HFF-Myc (cell line): ENCODE data around the gene MALT1.

Source experiments
- DNase-seq: peaks from one replicate; pipeline ENCODE4 v3.0.0-alpha.2; 2011; ENCODE audit warnings: low read depth; ENCODE audit errors: extremely low read depth
- H3K4me3 ChIP-seq: replicated peaks from 2 replicates; pipeline ENCODE4 v1.5.1; 2011; ENCODE audit warnings: low read depth, mild to moderate bottlenecking, control low read depth, low read length
- CTCF ChIP-seq: IDR thresholded peaks from 2 replicates; pipeline ENCODE4 v1.5.1; 2012; ENCODE audit warnings: mild to moderate bottlenecking, low read depth, low read length, control low read depth; ENCODE audit errors: missing control alignments

MALT1 gene

DNA sequence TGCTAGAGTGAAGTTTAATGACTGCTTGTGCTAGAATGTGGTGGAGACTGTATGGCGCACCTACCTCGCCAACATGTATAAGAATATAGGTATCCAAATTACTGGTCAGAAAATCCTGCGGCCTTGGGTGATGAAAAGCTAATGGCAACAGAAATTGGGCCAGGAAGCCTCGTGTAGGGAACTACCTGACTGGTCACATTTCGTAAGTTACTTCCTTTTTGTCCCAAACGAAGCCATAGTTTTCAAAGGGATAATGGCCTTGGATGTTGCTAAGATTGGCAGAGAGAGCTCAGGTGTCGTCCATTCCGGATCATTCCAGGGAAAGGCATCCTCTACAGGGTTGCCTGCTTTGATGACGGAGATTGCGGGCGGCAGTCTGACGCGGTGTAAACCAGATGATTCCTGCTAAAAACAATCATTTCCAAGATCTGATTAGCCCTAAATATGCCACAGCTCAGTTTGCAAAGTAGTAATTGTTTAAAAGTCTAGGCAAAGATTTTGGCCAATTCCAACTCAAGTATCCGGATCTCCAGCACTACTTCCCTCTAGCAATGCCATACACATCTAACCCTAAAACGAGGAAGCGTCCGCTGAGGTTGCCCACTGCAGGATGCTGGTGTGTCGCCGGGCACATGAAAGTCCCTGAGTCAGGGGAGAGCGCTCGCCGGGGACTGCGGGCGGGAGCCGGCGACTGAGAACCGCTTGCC is 708 bp upstream of the MALT1 start:
- no peak for TF ChIP-seq CTCF
- no peak for DNase-seq
- H3K4me3 ChIP-seq: peak overlapping the region; percentile 78

DNA sequence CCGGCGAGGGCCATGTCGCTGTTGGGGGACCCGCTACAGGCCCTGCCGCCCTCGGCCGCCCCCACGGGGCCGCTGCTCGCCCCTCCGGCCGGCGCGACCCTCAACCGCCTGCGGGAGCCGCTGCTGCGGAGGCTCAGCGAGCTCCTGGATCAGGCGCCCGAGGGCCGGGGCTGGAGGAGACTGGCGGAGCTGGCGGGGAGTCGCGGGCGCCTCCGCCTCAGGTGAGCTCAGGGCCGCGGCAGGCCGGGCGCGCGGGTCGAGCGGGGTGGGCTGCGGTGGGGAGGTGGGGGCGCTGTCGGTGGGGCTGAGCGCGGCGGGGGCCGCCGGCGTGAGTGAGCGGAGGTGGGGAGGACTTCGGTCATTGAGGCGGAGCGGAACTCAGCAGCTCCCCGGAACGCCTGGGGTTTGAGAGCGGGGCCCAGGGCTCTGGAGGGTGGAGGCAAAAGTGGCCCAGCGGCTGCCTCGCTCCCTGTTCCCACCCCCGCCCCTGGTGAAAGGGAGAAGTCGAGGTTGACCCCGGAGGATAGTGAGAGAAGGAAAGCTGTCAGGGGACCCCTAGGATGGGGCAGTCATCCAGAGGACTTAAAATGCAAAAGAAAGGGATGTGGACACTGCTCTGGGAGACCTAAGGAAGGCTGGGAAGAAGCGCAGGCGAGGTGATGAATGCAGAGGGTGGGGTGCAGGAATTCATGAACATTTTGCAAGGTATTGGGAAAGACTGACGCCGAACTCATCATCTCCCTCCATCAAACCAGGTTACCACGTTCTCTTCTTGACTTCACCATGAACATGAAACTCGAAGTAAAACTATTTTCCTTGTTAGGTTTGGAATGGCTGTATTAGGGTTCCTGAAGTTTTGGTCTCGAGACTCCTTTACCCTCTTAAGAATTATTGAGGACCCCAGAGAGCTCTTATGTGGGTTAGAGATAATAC is 633 bp downstream of the MALT1 start:
- no peak for TF ChIP-seq CTCF
- no peak for DNase-seq
- H3K4me3 ChIP-seq: peak overlapping the region; percentile 78

- DNase-seq: no peak
- no peak overlapping the region for H3K4me3 ChIP-seq
- no peak for TF ChIP-seq CTCF
These were observed 2.9 kb downstream of the MALT1 start for GRCh38 chr18:58674159-58674558.

GRCh38 chr18:58674863-58675472 is 3.7 kb downstream of the MALT1 start:
- TF ChIP-seq CTCF: no peak
- no peak for DNase-seq
- no peak overlapping the region for H3K4me3 ChIP-seq

GRCh38 chr18:58676270-58676669 is 5.0 kb downstream of the MALT1 start:
- H3K4me3 ChIP-seq: no peak overlapping the region
- no peak for TF ChIP-seq CTCF
- DNase-seq: no peak

DNA sequence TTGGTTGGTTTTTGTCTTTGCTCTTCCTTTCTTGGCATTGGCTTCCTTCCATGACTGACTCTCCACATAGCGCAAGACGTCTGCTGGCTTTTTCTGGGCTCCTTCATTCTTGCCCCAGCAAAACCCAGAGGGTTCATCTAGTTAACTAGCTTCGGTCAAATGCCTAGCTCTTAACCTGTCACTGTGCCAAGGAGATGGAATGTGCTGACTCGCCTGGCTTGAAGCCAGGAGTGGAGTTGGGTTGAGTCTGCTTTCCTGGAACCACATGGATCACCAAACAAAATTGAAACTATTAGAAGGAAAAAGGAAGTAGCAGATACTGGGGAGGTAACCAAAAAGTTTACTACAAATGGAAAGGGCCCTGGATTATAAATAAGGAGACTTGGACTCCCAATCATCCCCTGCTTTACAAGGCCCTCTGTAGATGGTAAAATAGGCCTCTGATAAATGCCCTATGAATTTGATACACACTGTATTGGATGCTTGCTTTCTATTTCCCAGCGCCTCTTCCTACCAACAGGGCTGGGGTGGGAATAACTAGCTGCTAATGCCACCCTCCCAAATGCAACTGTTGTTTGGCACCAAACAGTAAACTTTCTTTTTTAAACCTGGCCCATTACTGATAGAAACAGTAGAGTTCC is 11.3 kb downstream of the MALT1 start:
- DNase-seq: peak; percentile 75
- no peak for TF ChIP-seq CTCF
- no peak overlapping the region for H3K4me3 ChIP-seq
